LNCaP clone FGC (cell line): ENCODE data around the gene ECM2.

Source experiments
- DNase-seq: peaks from one replicate; pipeline ENCODE4 v3.0.0-alpha.2; 2011; ENCODE audit warnings: low read depth
- H3K4me3 ChIP-seq: 2 replicates; pipeline ENCODE4 v1.5.1; 2011; ENCODE audit warnings: mild to moderate bottlenecking, low read depth, low read length, control low read depth
- TF ChIP-seq, protein P1 (sequence below): IDR thresholded peaks from 2 replicates; pipeline ENCODE4 v1.5.1; 2012; ENCODE audit warnings: mild to moderate bottlenecking; ENCODE audit not compliant: control insufficient read depth, insufficient read depth; ENCODE audit errors: extremely low read depth

ECM2 gene

GRCh38 chr9:92503156-92503555 lies 32.6 kb downstream of the ECM2 start:
- DNase-seq = no peak
- H3K4me3 ChIP-seq = no peak overlapping the region
- TF ChIP-seq, protein P1, sequence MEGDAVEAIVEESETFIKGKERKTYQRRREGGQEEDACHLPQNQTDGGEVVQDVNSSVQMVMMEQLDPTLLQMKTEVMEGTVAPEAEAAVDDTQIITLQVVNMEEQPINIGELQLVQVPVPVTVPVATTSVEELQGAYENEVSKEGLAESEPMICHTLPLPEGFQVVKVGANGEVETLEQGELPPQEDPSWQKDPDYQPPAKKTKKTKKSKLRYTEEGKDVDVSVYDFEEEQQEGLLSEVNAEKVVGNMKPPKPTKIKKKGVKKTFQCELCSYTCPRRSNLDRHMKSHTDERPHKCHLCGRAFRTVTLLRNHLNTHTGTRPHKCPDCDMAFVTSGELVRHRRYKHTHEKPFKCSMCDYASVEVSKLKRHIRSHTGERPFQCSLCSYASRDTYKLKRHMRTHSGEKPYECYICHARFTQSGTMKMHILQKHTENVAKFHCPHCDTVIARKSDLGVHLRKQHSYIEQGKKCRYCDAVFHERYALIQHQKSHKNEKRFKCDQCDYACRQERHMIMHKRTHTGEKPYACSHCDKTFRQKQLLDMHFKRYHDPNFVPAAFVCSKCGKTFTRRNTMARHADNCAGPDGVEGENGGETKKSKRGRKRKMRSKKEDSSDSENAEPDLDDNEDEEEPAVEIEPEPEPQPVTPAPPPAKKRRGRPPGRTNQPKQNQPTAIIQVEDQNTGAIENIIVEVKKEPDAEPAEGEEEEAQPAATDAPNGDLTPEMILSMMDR = no peak

DNA sequence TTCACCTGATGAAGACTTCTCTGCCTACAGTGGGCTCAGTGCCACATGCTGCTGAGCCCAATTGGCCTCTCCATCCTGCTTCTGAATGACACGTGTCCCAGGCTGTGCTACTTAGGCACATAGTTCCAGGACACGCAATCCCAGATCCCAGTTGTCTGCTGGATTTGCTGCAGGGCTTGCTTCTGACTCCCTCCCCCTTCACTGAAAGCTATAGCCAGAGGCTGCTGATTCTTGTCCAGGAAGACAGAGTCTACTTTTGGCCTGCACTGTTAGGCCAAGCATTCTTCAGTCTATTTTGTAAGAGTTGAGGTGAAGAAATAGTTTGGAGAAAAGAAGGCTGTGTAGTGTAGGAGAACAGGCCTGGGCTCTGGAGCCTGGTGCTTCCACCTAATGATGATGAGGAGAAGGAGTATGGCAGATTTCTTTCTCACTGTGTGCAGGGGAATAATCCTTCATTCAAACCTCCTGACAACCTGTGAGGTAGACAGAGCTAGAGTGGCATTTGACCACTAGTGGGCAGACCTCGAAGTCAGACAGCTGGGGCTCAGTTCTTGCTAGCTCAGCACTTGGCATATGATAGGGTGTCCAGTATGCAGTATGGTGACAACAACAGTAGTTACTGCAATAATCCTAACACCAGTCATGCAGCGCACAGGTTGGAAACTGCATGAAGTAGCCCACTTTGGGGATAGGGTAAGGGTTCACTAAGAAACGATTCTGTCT lies 34.0 kb downstream of the ECM2 start:
- TF ChIP-seq, protein P1 = peak; percentile 71
- no peak overlapping the region for H3K4me3 ChIP-seq
- DNase-seq = no peak

- no peak overlapping the region for H3K4me3 ChIP-seq
- DNase-seq = no peak
- TF ChIP-seq, protein P1 = no peak
Measured at GRCh38 chr9:92500725-92501124, 35.1 kb downstream of the ECM2 start.

DNA sequence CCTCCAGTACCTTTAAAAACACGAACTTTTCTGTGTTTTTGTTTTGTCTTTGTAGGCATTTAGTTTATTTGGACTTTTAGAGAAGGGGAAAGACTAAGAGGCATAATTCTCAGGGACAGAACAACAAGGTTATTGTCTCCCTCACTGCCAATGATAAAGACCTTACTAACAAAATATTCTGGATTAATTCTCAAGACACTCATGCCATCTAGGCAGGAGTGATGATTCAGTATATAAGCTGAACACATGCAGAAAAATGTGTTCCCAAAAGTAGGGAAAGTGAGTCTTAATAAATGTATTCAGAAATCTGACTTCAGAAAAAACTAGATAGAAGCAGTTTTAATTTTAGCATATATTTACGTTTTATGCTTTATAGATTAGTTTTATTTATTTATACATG lies 36.1 kb downstream of the ECM2 start:
- no peak overlapping the region for H3K4me3 ChIP-seq
- TF ChIP-seq, protein P1 = no peak
- DNase-seq = no peak

DNA sequence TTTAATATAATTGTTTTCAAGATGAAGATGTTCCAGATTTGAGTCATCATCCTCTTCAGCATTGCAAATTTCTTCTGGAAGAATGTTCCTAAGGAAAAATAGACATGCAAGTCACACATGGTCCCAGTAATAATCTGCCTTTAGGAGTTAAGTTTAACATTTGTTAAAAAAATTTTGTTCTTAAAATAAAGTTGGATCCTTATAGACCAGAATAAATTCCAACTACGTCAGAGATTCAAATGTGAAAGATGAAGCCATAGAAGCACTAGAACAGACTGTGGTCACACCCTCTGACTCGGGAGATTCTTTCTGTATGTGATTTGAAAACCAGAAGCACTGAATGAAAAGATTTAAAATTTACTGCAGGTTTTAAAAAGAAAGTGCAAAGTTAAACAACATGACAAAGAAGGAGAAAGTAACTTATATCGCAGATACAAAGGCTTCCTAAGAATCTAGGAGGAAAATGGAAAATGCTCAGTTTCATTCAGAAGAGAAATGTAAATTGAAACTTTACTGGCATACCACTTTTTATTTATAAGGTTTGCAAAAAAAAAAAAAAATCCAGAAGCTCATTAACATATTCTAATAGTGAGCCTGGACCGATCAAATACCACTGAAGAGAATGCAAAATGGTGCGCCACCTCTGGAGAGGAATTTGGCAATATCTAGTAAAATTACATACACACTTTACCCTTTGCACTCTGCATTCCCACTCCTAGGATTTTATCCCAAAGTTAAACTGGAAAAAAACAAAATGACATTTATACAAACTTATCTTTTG lies 39.2 kb downstream of the ECM2 start:
- TF ChIP-seq, protein P1 = no peak
- no peak overlapping the region for H3K4me3 ChIP-seq
- no peak for DNase-seq

- no peak overlapping the region for H3K4me3 ChIP-seq
- TF ChIP-seq, protein P1 = no peak
- no peak for DNase-seq
Measured at GRCh38 chr9:92494856-92495255, 40.9 kb downstream of the ECM2 start.
